HEK293 (cell line): ENCODE measurements around the gene PTGER2.

ENCODE experiments used
- CTCF ChIA-PET: fragments of 350-600 bp; formaldehyde crosslinking; extraction: SDS; loops from one replicate; lab custom pipeline; 2021; ENCODE audit warnings: antibody characterized with exemption; lab: Yijun Ruan, JAX
- POLR2A ChIA-PET: fragments of 300-600 bp; formaldehyde crosslinking; extraction: SDS; loops from one replicate; lab custom pipeline; 2020; ENCODE audit warnings: antibody characterized with exemption, inconsistent platforms; lab: Yijun Ruan, JAX
- H3K27ac ChIP-seq: fragments of 200-500 bp; sonication (Bioruptor generic); 2 replicates; pipeline ENCODE4 v1.5.1; 2014; ENCODE audit warnings: low read depth, low read length, control low read depth, inconsistent platforms; ENCODE audit errors: extremely low read depth
- H3K36me3 ChIP-seq, 2 experiments: fragments of 200-500 bp in 1 of 2; sonication (Bioruptor generic) in 1 of 2; 1 replicate in 1 of 2; 2 replicates in 1 of 2; pipeline ENCODE4 v1.5.1; 2014 to 2017; ENCODE audit warnings: inconsistent platforms in 2 of 2, low read length in 2 of 2; ENCODE audit not compliant: control insufficient read depth in 2 of 2, insufficient read depth in 1 of 2
- H3K4me1 ChIP-seq: fragments of 200-500 bp; sonication (Bioruptor generic); 2 replicates; pipeline ENCODE4 v1.5.1; 2014; ENCODE audit warnings: mild to moderate bottlenecking, low read length, inconsistent platforms; ENCODE audit not compliant: control insufficient read depth, insufficient read depth
- H3K4me3 ChIP-seq: 2 replicates; pipeline ENCODE4 v1.5.1; 2011; ENCODE audit warnings: low read depth, mild to moderate bottlenecking, control low read depth, low read length, moderate library complexity
- H3K9me3 ChIP-seq: fragments of 200-500 bp; sonication (Bioruptor generic); 2 replicates; pipeline ENCODE4 v1.5.1; 2014; ENCODE audit warnings: low read depth, low read length, inconsistent platforms; ENCODE audit not compliant: control insufficient read depth, insufficient read depth
- FEZF1 ChIP-seq: fragments of 450-650 bp; formaldehyde crosslinking; IDR thresholded peaks from 2 replicates; pipeline ENCODE4 v1.5.1; 2016; ENCODE audit warnings: missing biosample characterization, missing genetic modification characterization
- GLIS1 ChIP-seq: fragments of 450-650 bp; formaldehyde crosslinking; IDR thresholded peaks from 2 replicates; pipeline ENCODE4 v1.5.1; 2016; ENCODE audit warnings: missing biosample characterization, missing genetic modification characterization
- IKZF3 ChIP-seq: fragments of 450-650 bp; IDR thresholded peaks from 2 replicates; pipeline ENCODE4 v1.5.0; 2018; ENCODE audit warnings: missing biosample characterization, mild to moderate bottlenecking, missing genetic modification characterization, moderate library complexity
- KLF1 ChIP-seq: fragments of 450-650 bp; formaldehyde crosslinking; IDR thresholded peaks from 2 replicates; pipeline ENCODE4 v1.5.1; 2016; ENCODE audit warnings: missing biosample characterization, missing genetic modification characterization
- KLF16 ChIP-seq: fragments of 450-650 bp; formaldehyde crosslinking; IDR thresholded peaks from 2 replicates; pipeline ENCODE4 v1.5.1; 2017; ENCODE audit warnings: missing biosample characterization, missing genetic modification characterization
- MZF1 ChIP-seq: fragments of 450-650 bp; formaldehyde crosslinking; IDR thresholded peaks from 2 replicates; pipeline ENCODE4 v1.5.1; 2017; ENCODE audit warnings: missing biosample characterization, missing genetic modification characterization, borderline replicate concordance
- OSR2 ChIP-seq: fragments of 450-650 bp; formaldehyde crosslinking; IDR thresholded peaks from 2 replicates; pipeline ENCODE4 v1.5.1; 2016; ENCODE audit warnings: missing biosample characterization, missing genetic modification characterization
- OVOL3 ChIP-seq: fragments of 450-650 bp; formaldehyde crosslinking; IDR thresholded peaks from 2 replicates; pipeline ENCODE4 v1.5.1; 2016; ENCODE audit warnings: missing biosample characterization, missing genetic modification characterization
- PRDM4 ChIP-seq: fragments of 450-650 bp; formaldehyde crosslinking; IDR thresholded peaks from 2 replicates; pipeline ENCODE4 v1.5.1; 2017; ENCODE audit warnings: missing biosample characterization, missing genetic modification characterization
- PRDM6 ChIP-seq: fragments of 450-650 bp; formaldehyde crosslinking; IDR thresholded peaks from 2 replicates; pipeline ENCODE4 v1.5.1; 2017; ENCODE audit warnings: missing biosample characterization, missing genetic modification characterization
- ZBTB20 ChIP-seq: fragments of 450-650 bp; formaldehyde crosslinking; IDR thresholded peaks from 2 replicates; pipeline ENCODE4 v1.5.1; 2016; ENCODE audit warnings: missing biosample characterization, missing genetic modification characterization
- ZBTB8A ChIP-seq: fragments of 450-650 bp; formaldehyde crosslinking; IDR thresholded peaks from 2 replicates; pipeline ENCODE4 v1.5.1; 2016; ENCODE audit warnings: missing biosample characterization, missing genetic modification characterization
- ZNF184 ChIP-seq: fragments of 450-650 bp; IDR thresholded peaks from 2 replicates; pipeline ENCODE4 v1.5.1; 2018; ENCODE audit warnings: missing biosample characterization, mild to moderate bottlenecking, missing genetic modification characterization
- ZNF2 ChIP-seq: fragments of 450-650 bp; formaldehyde crosslinking; IDR thresholded peaks from 2 replicates; pipeline ENCODE4 v1.5.1; 2016; ENCODE audit warnings: missing biosample characterization, missing genetic modification characterization
- ZNF280C ChIP-seq: fragments of 450-650 bp; formaldehyde crosslinking; IDR thresholded peaks from 2 replicates; pipeline ENCODE4 v1.5.1; 2016; ENCODE audit warnings: missing biosample characterization, missing genetic modification characterization
- ZNF366 ChIP-seq: fragments of 450-650 bp; formaldehyde crosslinking; conservative IDR thresholded peaks from 2 replicates; pipeline ENCODE4 v1.5.1; 2016; ENCODE audit warnings: missing biosample characterization, missing genetic modification characterization
- ZNF394 ChIP-seq: fragments of 450-650 bp; formaldehyde crosslinking; IDR thresholded peaks from 2 replicates; pipeline ENCODE4 v1.5.1; 2016; ENCODE audit warnings: missing biosample characterization, missing genetic modification characterization, mild to moderate bottlenecking, moderate library complexity, borderline replicate concordance
- ZNF473 ChIP-seq: fragments of 450-650 bp; formaldehyde crosslinking; IDR thresholded peaks from 2 replicates; pipeline ENCODE4 v1.5.1; 2017; ENCODE audit warnings: missing biosample characterization, missing genetic modification characterization
- ZNF488 ChIP-seq: fragments of 450-650 bp; formaldehyde crosslinking; IDR thresholded peaks from 2 replicates; pipeline ENCODE4 v1.5.1; 2016; ENCODE audit warnings: missing biosample characterization, missing genetic modification characterization
- ZNF596 ChIP-seq: fragments of 450-650 bp; IDR thresholded peaks from 2 replicates; pipeline ENCODE4 v1.5.0; 2018; ENCODE audit warnings: missing biosample characterization, mild to moderate bottlenecking, missing genetic modification characterization, moderate library complexity
- ZNF629 ChIP-seq: fragments of 450-650 bp; formaldehyde crosslinking; IDR thresholded peaks from 2 replicates; pipeline ENCODE4 v1.5.1; 2017; ENCODE audit warnings: missing biosample characterization, missing genetic modification characterization
- ZNF692 ChIP-seq: fragments of 450-650 bp; formaldehyde crosslinking; IDR thresholded peaks from 2 replicates; pipeline ENCODE4 v1.5.1; 2016; ENCODE audit warnings: missing biosample characterization, missing genetic modification characterization
- ZNF785 ChIP-seq: fragments of 450-650 bp; formaldehyde crosslinking; IDR thresholded peaks from 2 replicates; pipeline ENCODE4 v1.5.1; 2016; ENCODE audit warnings: missing biosample characterization, missing genetic modification characterization
- ZSCAN30 ChIP-seq: fragments of 450-650 bp; IDR thresholded peaks from 2 replicates; pipeline ENCODE4 v1.5.1; 2018; ENCODE audit warnings: missing biosample characterization, mild to moderate bottlenecking, missing genetic modification characterization, moderate library complexity
- ZXDB ChIP-seq: fragments of 450-650 bp; formaldehyde crosslinking; IDR thresholded peaks from 2 replicates; pipeline ENCODE4 v1.5.1; 2016; ENCODE audit warnings: missing biosample characterization, missing genetic modification characterization

PTGER2 gene

GRCh38 chr14:52350445-52350844, 36.3 kb downstream of the PTGER2 start:
- no peak for TF ChIP-seq ZSCAN30 (tag by site-specific recombination)
- no peak for TF ChIP-seq ZNF280C
- CTCF ChIA-PET: interaction anchor here (1.1 kb wide), 1 partner anchor 50 kb away, joined by 4 read pairs; no protein-coding TSS in a partner anchor
- Histone ChIP-seq H3K9me3 (no peaks in the 10 kb centered on the region), H3K27ac (peak overlapping the region; percentile 90; the same call in 1 of the 2 replicates), H3K4me1 (peaks cover 21% of the 10 kb centered on the region), H3K4me3 (no peak overlapping the region), H3K36me3 (no peaks in the 10 kb centered on the region)
- POLR2A ChIA-PET: no interaction called here

- Histone ChIP-seq H3K9me3 (no peaks in the 10 kb centered on the region), H3K4me3 (no peak overlapping the region), H3K36me3 (no peaks in the 10 kb centered on the region), H3K4me1 (peaks cover 30% of the 10 kb centered on the region), H3K27ac (peak overlapping the region; percentile 90)
- ChIA-PET POLR2A (no interaction called here), CTCF (interaction anchor here (1.1 kb wide), 1 partner anchor 49 kb away, joined by 4 read pairs; no protein-coding TSS in a partner anchor)
- TF ChIP-seq ZNF473: no peak
- peak; percentile 17; the same call in 1 of the 2 replicates for TF ChIP-seq ZBTB20 (tag by site-specific recombination)
- TF ChIP-seq FEZF1 (tag by site-specific recombination): peak; percentile 61; the same call in 1 of the 2 replicates
- 0 out of 2 replicates have a peak, but pooled peaks have one; percentile 38 for TF ChIP-seq IKZF3 (tag by site-specific recombination)
- TF ChIP-seq ZNF596: no peak
- no peak for TF ChIP-seq ZNF184 (tag by site-specific recombination)
- TF ChIP-seq ZNF366 (tag by site-specific recombination): peak; percentile 30; the same call in 1 of the 2 replicates
- no peak for TF ChIP-seq ZNF394
- TF ChIP-seq ZNF629 (tag by site-specific recombination): peak; percentile 87
- TF ChIP-seq ZNF785 (tag by site-specific recombination): no peak
- no peak for TF ChIP-seq KLF1 (tag by site-specific recombination)
- peak; percentile 39; the same call in 1 of the 2 replicates for TF ChIP-seq ZXDB (tag by site-specific recombination)
- peak; percentile 26; the same call in 1 of the 2 replicates for TF ChIP-seq ZNF692 (tag by site-specific recombination)
- peak; percentile 77 for TF ChIP-seq OSR2 (tag by site-specific recombination)
- TF ChIP-seq PRDM6 (tag by site-specific recombination): peak; percentile 9; the same call in 1 of the 2 replicates
- 0 out of 2 replicates have a peak, but pooled peaks have one; percentile 14 for TF ChIP-seq OVOL3 (tag by site-specific recombination)
- peak; percentile 54; the same call in 1 of the 2 replicates for TF ChIP-seq ZNF488
- peak; percentile 78 for TF ChIP-seq GLIS1 (tag by site-specific recombination)
- no peak for TF ChIP-seq KLF16 (tag by site-specific recombination)
- TF ChIP-seq PRDM4 (tag by site-specific recombination): peak; percentile 55
- TF ChIP-seq MZF1 (tag by site-specific recombination): peak; percentile 54; the same call in 1 of the 2 replicates
- 0 out of 2 replicates have a peak, but pooled peaks have one; percentile 19 for TF ChIP-seq ZNF2 (tag by site-specific recombination)
- TF ChIP-seq ZBTB8A (tag by site-specific recombination): 0 out of 2 replicates have a peak, but pooled peaks have one; percentile 1
These were observed 37.3 kb downstream of the PTGER2 start for GRCh38 chr14:52351233-52352060.
